K562 (cell line): ENCODE results near the gene FAM174B.

ENCODE experiments used
- BRD4 ChIP-seq: fragments of 200-600 bp; sonication (generic); IDR thresholded peaks from 2 replicates; pipeline ENCODE4 v1.6.1; 2017; ENCODE audit warnings: inconsistent platforms
- CBX8 ChIP-seq: fragments of 200-600 bp; sonication (generic); IDR thresholded peaks from 2 replicates; pipeline ENCODE4 v1.6.1; 2012; ENCODE audit warnings: borderline replicate concordance, mixed run types, low read depth, mild to moderate bottlenecking, moderate library complexity, mixed read lengths, low read length, control low read depth, inconsistent platforms; ENCODE audit not compliant: poor library complexity, severe bottlenecking; ENCODE audit errors: extremely low read depth
- CTCF ChIP-seq, 3 experiments: IDR thresholded peaks in 2 of 3; conservative IDR thresholded peaks in 1 of 3; 2 replicates each; pipeline ENCODE4 v1.5.1; 2011 to 2012; ENCODE audit warnings: low read length in 3 of 3, mild to moderate bottlenecking in 3 of 3, control low read depth in 2 of 3, improper control_type of control experiment in 1 of 3, inconsistent platforms in 1 of 3, low read depth in 1 of 3, mixed read lengths in 1 of 3, moderate library complexity in 1 of 3; ENCODE audit not compliant: insufficient read depth in 2 of 3
- E2F4 ChIP-seq: sonication (generic); formaldehyde crosslinking; IDR thresholded peaks from 2 replicates; pipeline ENCODE4 v1.8.0; 2022; ENCODE audit warnings: mild to moderate bottlenecking, low read depth, missing genetic modification reagents
- MAX ChIP-seq: sonication (generic); formaldehyde crosslinking; IDR thresholded peaks from 2 replicates; pipeline ENCODE4 v1.9.0; 2022; ENCODE audit warnings: mild to moderate bottlenecking, missing genetic modification reagents
- MXI1 ChIP-seq: IDR thresholded peaks from 2 replicates; pipeline ENCODE4 v1.6.1; 2011; ENCODE audit warnings: low read depth, mild to moderate bottlenecking, improper control_type of control experiment, low read length
- TAF15 ChIP-seq: fragments of 200-400 bp; formaldehyde crosslinking; IDR thresholded peaks from 2 replicates; pipeline ENCODE4 v1.6.1; 2017; ENCODE audit warnings: mild to moderate bottlenecking, low read depth, low read length, moderate library complexity
- ZNF184 ChIP-seq: sonication (generic); formaldehyde crosslinking; IDR thresholded peaks from 2 replicates; pipeline ENCODE4 v1.5.0; 2020; ENCODE audit warnings: missing genetic modification reagents
- ZNF644 ChIP-seq: fragments of 200-800 bp; sonication (Bioruptor generic); IDR thresholded peaks from 2 replicates; pipeline ENCODE4 v1.6.1; 2016; ENCODE audit warnings: low read depth, missing genetic modification characterization, missing compliant biosample characterization

- TF ChIP-seq E2F4 (no peak), BRD4 (no peak), MXI1 (no peak), ZNF184 (CRISPR knock-in tag) (no peak), CTCF (IDR thresholded peaks at IDR 0.05 in 2 of 3, conservative IDR thresholded peaks at IDR 0.05 in 1 of 3; ENCODE audit: insufficient read depth in 2 of 3, low read depth in 1 of 3, low read length in 3 of 3) (no peak), CBX8 (no peak), MAX (CRISPR knock-in tag) (no peak), ZNF644 (tag) (no peak), TAF15 (no peak)
Measured at GRCh38 chr15:92647467-92648163, 8.0 kb downstream of the FAM174B start.
